Keratinocyte (primary cell): ENCODE measurements around the gene TCP11L2. TPM values are rescaled to one million over a fixed set of nuclear protein-coding genes. Genes with fewer than 3 reads are reported as not detected.
A peak's percentile ranks its signal among the peaks of the same experiment; 100 is the strongest.

ENCODE experiments used
- DNase-seq: peaks from one replicate; pipeline ENCODE4 v3.0.0-alpha.2; 2011; ENCODE audit warnings: low read depth, missing footprints, low spot score
- FAIRE-seq: peaks from 2 replicates; lab custom pipeline; 2011; peaks lifted over from hg19 to GRCh38; lab: Jason Lieb, UNC
- H2AFZ ChIP-seq: 2 replicates; pipeline ENCODE4 v1.6.0; 2012; ENCODE audit warnings: low read length, control low read depth, inconsistent platforms; ENCODE audit not compliant: control insufficient read depth
- H3K27ac ChIP-seq: 2 replicates; pipeline ENCODE4 v1.5.1; 2011; ENCODE audit warnings: low read length; ENCODE audit not compliant: control insufficient read depth, insufficient read depth
- H3K27me3 ChIP-seq: 3 replicates; pipeline ENCODE4 v1.6.0; 2011; ENCODE audit warnings: low read length; ENCODE audit not compliant: control insufficient read depth, insufficient read depth; ENCODE audit errors: extremely low read depth
- H3K36me3 ChIP-seq, 2 experiments: 2 replicates in 1 of 2; 3 replicates in 1 of 2; pipeline ENCODE4 v1.5.1; 2011; ENCODE audit warnings: low read length in 2 of 2, mild to moderate bottlenecking in 1 of 2; ENCODE audit not compliant: control insufficient read depth in 2 of 2, insufficient read depth in 2 of 2; ENCODE audit errors: extremely low read depth in 1 of 2
- H3K4me1 ChIP-seq: 3 replicates; pipeline ENCODE4 v1.5.1; 2011; ENCODE audit warnings: low read length; ENCODE audit not compliant: control insufficient read depth, insufficient read depth; ENCODE audit errors: extremely low read depth
- H3K4me2 ChIP-seq: 3 replicates; pipeline ENCODE4 v1.6.0; 2011; ENCODE audit warnings: low read depth, low read length; ENCODE audit not compliant: control insufficient read depth, insufficient read depth; ENCODE audit errors: extremely low read depth
- H3K4me3 ChIP-seq, 3 experiments: fragments of 200-600 bp in 1 of 3; sonication (generic) in 1 of 3; 2 replicates in 2 of 3; 3 replicates in 1 of 3; pipeline ENCODE4 v1.5.1; 2011 to 2016; ENCODE audit warnings: low read length in 3 of 3, mild to moderate bottlenecking in 3 of 3, control low read depth in 2 of 3, inconsistent platforms in 1 of 3, low read depth in 1 of 3, mixed read lengths in 1 of 3, mixed run types in 1 of 3, moderate library complexity in 1 of 3; ENCODE audit not compliant: control insufficient read depth in 2 of 3, insufficient read depth in 2 of 3; ENCODE audit errors: extremely low read depth in 1 of 3
- H3K79me2 ChIP-seq: 2 replicates; pipeline ENCODE4 v1.6.0; 2012; ENCODE audit warnings: low read length; ENCODE audit not compliant: control insufficient read depth, insufficient read depth
- H3K9ac ChIP-seq: 3 replicates; pipeline ENCODE4 v1.6.0; 2011; ENCODE audit warnings: low read length; ENCODE audit not compliant: control insufficient read depth, insufficient read depth; ENCODE audit errors: extremely low read depth
- H3K9me1 ChIP-seq: 3 replicates; pipeline ENCODE4 v1.6.0; 2011; ENCODE audit warnings: low read length; ENCODE audit not compliant: control insufficient read depth, insufficient read depth; ENCODE audit errors: extremely low read depth
- H3K9me3 ChIP-seq: 2 replicates; pipeline ENCODE4 v1.5.1; 2012; ENCODE audit warnings: low read depth, low read length; ENCODE audit not compliant: control insufficient read depth
- H4K20me1 ChIP-seq: 3 replicates; pipeline ENCODE4 v1.6.0; 2011; ENCODE audit warnings: low read length; ENCODE audit not compliant: control insufficient read depth, insufficient read depth; ENCODE audit errors: extremely low read depth
- EZH2 ChIP-seq: IDR thresholded peaks from one replicate; pipeline ENCODE4 v1.6.1; 2012; ENCODE audit warnings: inconsistent platforms, mild to moderate bottlenecking, low read length, moderate library complexity
- dilution Hi-C: fragments of 300-500 bp; cut with MboI; formaldehyde crosslinking; loops from one replicate; pipeline ENCODE4 v1.7.0; 2020; ENCODE audit warnings: low sequenced_read_pairs; ENCODE audit not compliant: extremely low pct_ligation_motif_present
- polyA plus RNA-seq, 5 experiments: library from polyadenylated mRNA; depleted of rRNA in 3 of 5; stranded (reverse) in 3 of 5; stranded (forward) in 1 of 5; unstranded in 1 of 5; fragments of >200 nt; gene quantifications; 1 replicate in 1 of 5; 2 replicates in 3 of 5; 3 replicates in 1 of 5; pipeline versions ENCODE4 v1.2.1 to v1.2.3, GENCODE V29; 2011 to 2012; ENCODE audit warnings: missing spikeins in 2 of 5, low read depth in 1 of 5, low replicate concordance in 1 of 5
- TF ChIP-seq, protein P1 (sequence below), 3 experiments: IDR thresholded peaks in 1 of 3; conservative IDR thresholded peaks in 1 of 3; optimal IDR thresholded peaks in 1 of 3; 2 replicates in 2 of 3; 3 replicates in 1 of 3; pipeline versions ENCODE3 to v1.5.1; 2011; ENCODE audit warnings: low read length in 3 of 3, mild to moderate bottlenecking in 3 of 3, moderate library complexity in 2 of 3, control low read depth in 1 of 3, inconsistent platforms in 1 of 3; ENCODE audit not compliant: insufficient read depth in 2 of 3; ENCODE audit errors: extremely low read depth in 1 of 3

Gene TCP11L2
- polyA plus RNA-seq, 1 donor (not counting 4 experiments of a cell fraction or from before 2014, with no cell fraction given): 6.1 TPM

- H3K9me3 ChIP-seq: no peaks in the 10 kb centered on the region
- FAIRE-seq (no peak), DNase-seq (no peak)
- H3K9ac ChIP-seq: no peak overlapping the region
- H3K27ac ChIP-seq: no peak overlapping the region
- no peaks in the 10 kb centered on the region for H4K20me1 ChIP-seq
- no peaks in the 10 kb centered on the region for H3K9me1 ChIP-seq
- no peak overlapping the region for H2AFZ ChIP-seq
- no peaks in the 10 kb centered on the region for H3K79me2 ChIP-seq
- no peak overlapping the region for H3K4me3 ChIP-seq
- TF ChIP-seq, protein P1, sequence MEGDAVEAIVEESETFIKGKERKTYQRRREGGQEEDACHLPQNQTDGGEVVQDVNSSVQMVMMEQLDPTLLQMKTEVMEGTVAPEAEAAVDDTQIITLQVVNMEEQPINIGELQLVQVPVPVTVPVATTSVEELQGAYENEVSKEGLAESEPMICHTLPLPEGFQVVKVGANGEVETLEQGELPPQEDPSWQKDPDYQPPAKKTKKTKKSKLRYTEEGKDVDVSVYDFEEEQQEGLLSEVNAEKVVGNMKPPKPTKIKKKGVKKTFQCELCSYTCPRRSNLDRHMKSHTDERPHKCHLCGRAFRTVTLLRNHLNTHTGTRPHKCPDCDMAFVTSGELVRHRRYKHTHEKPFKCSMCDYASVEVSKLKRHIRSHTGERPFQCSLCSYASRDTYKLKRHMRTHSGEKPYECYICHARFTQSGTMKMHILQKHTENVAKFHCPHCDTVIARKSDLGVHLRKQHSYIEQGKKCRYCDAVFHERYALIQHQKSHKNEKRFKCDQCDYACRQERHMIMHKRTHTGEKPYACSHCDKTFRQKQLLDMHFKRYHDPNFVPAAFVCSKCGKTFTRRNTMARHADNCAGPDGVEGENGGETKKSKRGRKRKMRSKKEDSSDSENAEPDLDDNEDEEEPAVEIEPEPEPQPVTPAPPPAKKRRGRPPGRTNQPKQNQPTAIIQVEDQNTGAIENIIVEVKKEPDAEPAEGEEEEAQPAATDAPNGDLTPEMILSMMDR (optimal IDR thresholded peaks at IDR 0.05 in 1 of 3, IDR thresholded peaks at IDR 0.05 in 1 of 3, conservative IDR thresholded peaks at IDR 0.05 in 1 of 3; ENCODE audit: extremely low read depth in 1 of 3, insufficient read depth in 2 of 3, low read length in 3 of 3): no peak
- TF ChIP-seq EZH2: no peak
- peaks cover 19% of the 10 kb centered on the region for H3K4me1 ChIP-seq
- no peaks in the 10 kb centered on the region for H3K27me3 ChIP-seq
- H3K36me3 ChIP-seq: no peaks in the 10 kb centered on the region
- dilution Hi-C loops: no loop called here
- no peak overlapping the region for H3K4me2 ChIP-seq
Observed at GRCh38 chr12:106308611-106309010, 6.1 kb downstream of the TCP11L2 start.

GRCh38 chr12:106309671-106310505 is 7.4 kb downstream of the TCP11L2 start:
- H3K4me2 ChIP-seq: peak overlapping the region; percentile 59

More at GRCh38 chr12:106309671-106310505, 7.4 kb downstream of the TCP11L2 start:
- dilution Hi-C loops: no loop called here
- Histone ChIP-seq H3K9me3 (no peaks in the 10 kb centered on the region), H3K27ac (peak overlapping the region; percentile 23), H2AFZ (no peak overlapping the region), H3K9me1 (no peaks in the 10 kb centered on the region), H4K20me1 (no peaks in the 10 kb centered on the region), H3K27me3 (no peaks in the 10 kb centered on the region), H3K36me3 (no peaks in the 10 kb centered on the region), H3K4me3 (no peak overlapping the region), H3K79me2 (no peaks in the 10 kb centered on the region), H3K9ac (no peak overlapping the region), H3K4me1 (peaks cover 19% of the 10 kb centered on the region)
- FAIRE-seq (peak; percentile 86), DNase-seq (no peak)
- TF ChIP-seq EZH2: no peak
- TF ChIP-seq, protein P1 (optimal IDR thresholded peaks at IDR 0.05 in 1 of 3, IDR thresholded peaks at IDR 0.05 in 1 of 3, conservative IDR thresholded peaks at IDR 0.05 in 1 of 3; ENCODE audit: extremely low read depth in 1 of 3, insufficient read depth in 2 of 3, low read length in 3 of 3): no peak
